ENCODE measurements around the gene SLC52A1.

SLC52A1 gene

GRCh38 chr17:4998027-4998731 is 37.0 kb downstream of the SLC52A1 start:
- Histone ChIP-seq H3K27ac (peak overlapping the region; percentile 83), H3K4me3 (ENCODE audit: low read depth in 1 of 2, low read length in 1 of 2) (peak overlapping the region; percentile 69 to 87), H3K4me1 (ENCODE audit: control insufficient read depth in 1 of 2, insufficient read depth in 1 of 2, low read depth in 1 of 2, low read length in 1 of 2) (peaks cover 30 to 36% of the 10 kb centered on the region in 2 experiments), H3K27me3 (no peaks in the 10 kb centered on the region), H3K36me3 (peaks cover 30% of the 10 kb centered on the region), H3K9me3 (no peaks in the 10 kb centered on the region)
- no peak for TF ChIP-seq CTCF (IDR thresholded peaks at IDR 0.05)

- H3K27me3 ChIP-seq, result no peaks in the 10 kb centered on the region
- peak within 1 kb of the TSS; percentile 69 to 87 for H3K4me3 ChIP-seq (ENCODE audit: low read depth in 1 of 2, low read length in 1 of 2)
- H3K27ac ChIP-seq, result peak within 1 kb of the TSS; percentile 83
- H3K9me3 ChIP-seq, result no peaks in the 10 kb centered on the region
- peak; percentile 78 for TF ChIP-seq CTCF (IDR thresholded peaks at IDR 0.05)
- peaks cover 22% of the 10 kb centered on the region for H3K36me3 ChIP-seq
- peaks cover 30 to 36% of the 10 kb centered on the region in 2 experiments for H3K4me1 ChIP-seq (ENCODE audit: control insufficient read depth in 1 of 2, insufficient read depth in 1 of 2, low read depth in 1 of 2, low read length in 1 of 2)
Measured at GRCh38 chr17:4997302-4998026, 37.8 kb downstream of the SLC52A1 start, which contains the start of the genes INCA1 and KIF1C. Gene INCA1, minus strand, starts transcription at chr17:4997522. Its CDS starts 3,085 bp downstream, at chr17:4994437. Gene KIF1C, plus strand, starts transcription at chr17:4997950. Its CDS starts 2,297 bp downstream, at chr17:5000247.

DNA sequence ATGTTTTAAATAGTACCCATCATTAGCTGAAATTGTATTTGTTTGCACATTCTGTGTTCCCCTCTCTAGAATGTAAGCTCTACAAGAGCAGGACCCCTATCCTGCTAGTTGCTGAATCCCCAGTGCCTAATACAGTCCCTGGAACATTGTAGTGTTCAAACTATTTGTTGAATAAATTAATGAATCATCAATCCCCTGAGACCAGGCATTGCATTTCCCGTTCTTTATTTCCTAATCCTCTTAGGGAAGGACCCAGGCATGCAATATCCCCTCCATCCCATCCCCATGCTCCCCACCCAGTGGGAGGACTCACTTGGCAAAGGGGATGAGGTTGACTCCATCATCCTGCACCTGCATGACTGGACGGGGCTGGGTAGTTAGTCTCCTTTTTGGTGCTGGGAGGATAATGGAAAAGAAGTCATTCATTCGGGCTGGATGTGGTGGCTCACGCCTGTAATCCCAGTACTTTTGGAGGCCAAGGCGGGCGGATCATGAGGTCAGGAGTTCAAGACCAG is 41.1 kb downstream of the SLC52A1 start:
- Histone ChIP-seq H3K27ac (no peak overlapping the region), H3K9me3 (no peaks in the 10 kb centered on the region), H3K4me3 (ENCODE audit: low read depth in 1 of 2, low read length in 1 of 2) (no peak overlapping the region), H3K4me1 (ENCODE audit: control insufficient read depth in 1 of 2, insufficient read depth in 1 of 2, low read depth in 1 of 2, low read length in 1 of 2) (peaks cover 29 to 31% of the 10 kb centered on the region in 2 experiments), H3K27me3 (no peaks in the 10 kb centered on the region), H3K36me3 (no peaks in the 10 kb centered on the region)
- TF ChIP-seq CTCF (IDR thresholded peaks at IDR 0.05), result no peak

GRCh38 chr17:4987767-4988567 is 47.3 kb downstream of the SLC52A1 start:
- peak overlapping the region; percentile 92 for H3K27ac ChIP-seq

More at GRCh38 chr17:4987767-4988567, 47.3 kb downstream of the SLC52A1 start:
- Histone ChIP-seq H3K9me3 (no peaks in the 10 kb centered on the region), H3K36me3 (peaks cover 13% of the 10 kb centered on the region), H3K4me1 (ENCODE audit: control insufficient read depth in 1 of 2, insufficient read depth in 1 of 2, low read depth in 1 of 2, low read length in 1 of 2) (peaks cover 26 to 28% of the 10 kb centered on the region in 2 experiments), H3K27me3 (no peaks in the 10 kb centered on the region), H3K4me3 (ENCODE audit: low read depth in 1 of 2, low read length in 1 of 2) (peak overlapping the region; percentile 84 to 98)
- TF ChIP-seq CTCF (IDR thresholded peaks at IDR 0.05), result no peak
